GM21526 (cell line): ENCODE data around the gene ARMC5.
"Not testable (repeated sequence)": the region's sequence is repeated elsewhere in the genome, so short reads cannot be mapped to it uniquely, and the experiment has no call there.

Experiments used
- ATAC-seq: cut with Tn5 transposase; IDR thresholded peaks from one replicate; pipeline ENCODE4 v1.9.1; 2021; ENCODE audit warnings: moderate library complexity; ENCODE audit not compliant: unreplicated experiment, low FRiP score

Gene ARMC5

DNA sequence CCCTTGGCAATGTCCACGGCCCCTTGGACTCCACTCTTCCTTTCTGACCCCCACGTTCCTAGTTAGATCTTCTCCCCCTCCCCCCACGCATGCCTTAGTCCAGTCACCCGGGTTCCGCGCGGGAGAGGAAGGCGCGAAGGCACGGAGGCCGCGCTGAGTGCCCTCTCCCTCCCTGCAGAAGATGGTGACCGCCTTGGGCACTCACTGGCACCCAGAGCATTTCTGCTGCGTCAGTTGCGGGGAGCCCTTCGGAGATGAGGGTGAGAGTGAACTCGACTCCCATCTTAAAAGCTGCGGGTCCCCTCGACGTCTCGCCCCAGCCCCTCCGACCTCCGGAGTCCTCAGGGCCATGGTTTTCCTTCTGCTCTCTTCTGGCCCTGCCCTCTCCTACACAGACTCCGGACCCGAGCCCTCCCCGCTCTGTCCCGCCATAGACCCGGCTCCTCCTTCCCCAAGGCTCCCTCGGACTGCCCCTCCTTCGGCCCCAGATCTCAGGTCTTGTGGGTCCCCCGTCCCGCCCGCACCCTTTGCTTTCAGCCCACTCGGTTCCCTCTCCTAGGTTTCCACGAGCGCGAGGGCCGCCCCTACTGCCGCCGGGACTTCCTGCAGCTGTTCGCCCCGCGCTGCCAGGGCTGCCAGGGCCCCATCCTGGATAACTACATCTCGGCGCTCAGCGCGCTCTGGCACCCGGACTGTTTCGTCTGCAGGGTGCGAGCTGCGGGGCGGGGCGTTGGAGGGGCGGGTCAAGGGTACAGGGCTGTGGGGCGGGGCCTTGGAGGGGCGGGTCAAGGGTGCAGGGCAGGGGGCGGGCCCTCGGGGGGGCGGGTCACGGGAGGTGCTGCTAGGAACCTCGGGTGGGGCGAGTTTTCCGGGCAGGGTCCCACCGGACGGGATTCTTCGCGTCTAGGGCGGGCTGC is 17.3 kb downstream of the ARMC5 start:
- no peak for ATAC-seq

DNA sequence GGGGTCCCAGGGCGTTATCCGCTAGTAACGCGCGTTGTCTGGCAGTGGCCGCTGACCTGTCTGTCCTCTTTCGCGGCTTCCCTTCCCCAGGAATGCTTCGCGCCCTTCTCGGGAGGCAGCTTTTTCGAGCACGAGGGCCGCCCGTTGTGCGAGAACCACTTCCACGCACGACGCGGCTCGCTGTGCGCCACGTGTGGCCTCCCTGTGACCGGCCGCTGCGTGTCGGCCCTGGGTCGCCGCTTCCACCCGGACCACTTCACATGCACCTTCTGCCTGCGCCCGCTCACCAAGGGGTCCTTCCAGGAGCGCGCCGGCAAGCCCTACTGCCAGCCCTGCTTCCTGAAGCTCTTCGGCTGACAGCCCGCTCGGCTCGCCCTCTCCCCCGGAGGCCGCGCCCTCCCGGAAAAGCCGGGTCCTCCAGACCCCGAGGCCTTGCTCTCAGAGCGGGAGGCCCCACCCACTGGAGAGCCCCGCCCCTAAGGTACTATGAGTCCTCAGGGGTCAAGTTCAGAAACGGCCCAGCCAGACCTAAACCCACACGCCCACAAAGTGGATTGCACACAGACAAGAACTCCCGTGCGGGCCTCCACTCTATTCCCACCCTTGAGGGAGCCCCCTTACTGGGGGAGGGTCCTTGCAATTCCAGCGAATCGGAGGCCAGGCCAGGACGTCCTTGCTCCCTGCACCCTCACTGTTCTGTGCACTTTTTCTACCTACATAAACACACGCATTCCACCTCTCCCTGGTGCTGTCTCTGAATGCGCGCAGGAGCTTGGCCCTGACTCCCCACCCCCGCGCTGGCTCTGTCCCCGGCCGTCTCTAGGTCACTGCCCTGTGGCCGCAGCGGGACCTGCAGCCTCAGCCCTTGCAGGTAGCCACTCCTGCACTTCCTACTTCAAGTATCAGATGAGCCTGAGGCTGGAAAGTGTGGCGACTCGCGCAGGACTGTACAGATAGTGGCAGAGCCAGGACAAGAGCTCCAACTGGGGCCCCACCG is 18.2 kb downstream of the ARMC5 start:
- no peak for ATAC-seq

DNA sequence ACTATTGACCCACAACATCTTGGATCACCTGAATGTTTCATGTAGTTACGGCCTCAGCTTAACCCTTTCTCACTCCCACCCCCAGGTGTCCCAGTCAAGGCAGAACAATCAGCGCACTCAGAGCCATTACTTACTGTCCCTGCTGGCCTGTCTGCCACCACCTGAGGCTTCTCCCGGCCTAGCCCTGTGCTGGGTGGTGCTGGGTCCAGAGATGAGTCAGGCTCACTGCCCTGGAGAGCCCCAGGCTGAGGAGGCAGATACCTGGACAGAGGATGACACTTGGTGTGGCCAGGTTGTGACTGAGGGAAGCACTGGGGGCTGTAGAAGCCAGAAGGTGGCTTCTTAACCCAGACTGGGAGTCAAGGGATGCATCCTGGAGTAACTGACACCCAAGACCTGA is 19.7 kb downstream of the ARMC5 start:
- ATAC-seq = no peak

DNA sequence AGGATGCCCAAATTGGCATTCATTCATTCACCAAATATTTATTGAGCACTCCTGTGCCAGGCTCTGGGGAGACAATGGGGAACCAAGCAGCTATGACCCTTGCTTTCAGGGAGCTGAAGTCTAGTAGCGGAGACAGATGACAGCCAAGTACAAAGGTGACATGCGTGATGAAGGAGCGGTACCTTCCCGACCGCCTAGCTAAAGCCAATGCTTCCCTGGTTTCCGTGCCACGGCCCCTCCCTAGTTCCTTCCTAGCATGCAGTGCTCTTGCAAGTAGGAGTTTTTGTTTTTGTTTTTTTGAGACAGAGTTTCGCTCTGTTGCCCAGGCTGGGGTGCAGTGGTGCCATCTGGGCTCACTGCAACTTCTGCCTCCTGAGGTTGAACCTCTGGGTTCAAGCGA is 20.4 kb downstream of the ARMC5 start:
- no peak for ATAC-seq

DNA sequence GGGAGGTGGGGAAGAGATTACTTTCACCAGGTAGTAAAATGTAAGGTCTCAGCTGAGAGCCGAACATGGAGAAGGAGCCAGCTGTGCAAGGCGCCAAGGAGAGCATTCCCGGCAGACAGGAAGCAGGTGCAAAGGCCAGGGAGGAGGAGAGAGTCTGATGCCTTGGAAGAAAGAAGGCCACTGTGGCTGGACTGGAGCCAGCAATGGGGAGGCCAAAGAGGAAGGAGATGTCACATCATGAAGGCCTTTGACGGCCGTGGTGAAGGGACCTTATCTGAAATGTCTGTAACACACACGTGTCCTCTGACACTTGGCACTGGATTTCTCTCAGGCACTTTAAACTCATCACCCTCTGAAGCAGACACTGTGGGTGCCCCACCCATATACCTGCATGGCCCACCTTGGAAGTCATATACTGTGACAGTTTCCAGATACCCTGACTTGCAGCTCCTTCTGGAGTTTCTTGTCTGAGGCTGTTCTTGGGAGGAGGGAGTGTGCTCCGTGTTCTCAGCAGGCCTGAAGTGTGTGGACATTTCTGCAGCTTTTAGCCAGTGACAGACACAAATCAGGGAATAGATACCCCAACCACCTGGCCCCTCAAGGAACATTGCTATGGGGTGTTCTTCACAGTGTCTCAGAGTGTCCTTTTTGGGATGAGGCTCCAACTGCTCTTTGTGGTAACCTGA is 21.7 kb downstream of the ARMC5 start:
- no peak for ATAC-seq

DNA sequence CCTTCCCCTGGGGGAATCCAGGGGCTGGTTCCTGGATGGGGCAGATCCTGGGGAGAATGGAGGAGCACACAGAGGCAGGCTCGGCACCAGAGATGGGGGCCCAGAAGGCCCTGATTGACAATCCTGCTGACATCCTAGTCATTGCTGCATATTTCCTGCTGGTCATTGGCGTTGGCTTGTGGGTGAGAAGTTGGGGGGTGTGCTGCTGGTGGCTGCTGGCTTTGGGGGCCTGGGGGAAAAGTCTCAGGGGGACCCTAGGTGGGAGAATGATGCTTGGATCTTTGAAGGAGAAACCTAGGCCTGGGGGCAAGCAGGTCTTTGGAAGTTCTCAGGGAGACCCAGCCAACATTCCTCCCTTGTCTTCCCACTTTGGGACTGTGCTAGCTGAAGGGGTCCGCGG is 23.8 kb downstream of the ARMC5 start, which contains the start of gene SLC5A2:
Gene SLC5A2 (plus strand): TSS at position 43 of the 400 bp plus-strand sequence. CDS start 14 bp downstream, at position 57.
- no peak for ATAC-seq

DNA sequence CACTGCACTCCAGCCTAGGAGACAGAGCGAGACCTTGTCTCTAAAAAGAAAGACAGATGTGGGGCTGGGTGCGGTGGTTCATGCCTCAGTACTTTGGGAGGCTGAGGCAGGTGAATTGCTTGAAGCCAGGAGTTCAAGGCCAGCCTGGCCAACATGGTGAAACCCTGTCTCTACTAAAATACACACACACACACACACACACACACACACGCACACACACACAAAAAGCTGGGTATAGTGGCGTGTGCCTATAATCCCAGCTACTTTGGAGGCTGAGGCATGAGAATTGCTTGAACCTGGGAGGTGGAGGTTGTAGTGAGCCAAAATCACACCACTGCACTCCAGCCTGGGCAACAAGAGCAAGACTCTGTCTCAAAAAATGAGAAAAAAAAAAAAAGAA is 24.7 kb downstream of the ARMC5 start:
- ATAC-seq = not testable (repeated sequence)

DNA sequence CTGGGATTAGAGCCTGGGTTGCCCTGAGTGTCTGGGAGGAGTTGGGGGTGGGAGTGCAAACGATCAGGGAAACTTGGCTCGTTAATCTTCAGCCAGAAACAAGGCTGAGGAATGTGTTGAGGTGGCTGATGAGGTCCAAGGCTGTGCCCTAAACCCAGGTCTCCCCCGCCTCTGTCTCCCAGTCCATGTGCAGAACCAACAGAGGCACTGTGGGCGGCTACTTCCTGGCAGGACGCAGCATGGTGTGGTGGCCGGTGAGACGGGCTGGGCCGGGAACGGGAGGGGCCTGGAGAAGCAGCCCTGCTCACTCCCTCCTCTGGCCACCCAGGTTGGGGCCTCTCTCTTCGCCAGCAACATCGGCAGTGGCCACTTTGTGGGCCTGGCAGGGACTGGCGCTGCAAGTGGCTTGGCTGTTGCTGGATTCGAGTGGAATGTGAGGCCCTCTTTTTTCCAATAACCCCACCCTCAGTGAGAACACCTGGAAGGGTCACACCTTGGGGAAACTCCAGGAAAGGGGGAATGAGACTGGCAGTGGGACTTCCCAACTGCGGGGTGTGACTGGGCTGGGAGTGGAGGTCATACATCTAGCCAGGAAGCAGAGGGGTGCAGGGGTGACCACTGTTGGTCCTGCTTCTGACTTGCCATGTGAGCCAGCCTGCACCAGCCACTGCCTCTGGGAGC is 25.3 kb downstream of the ARMC5 start:
- no peak for ATAC-seq

DNA sequence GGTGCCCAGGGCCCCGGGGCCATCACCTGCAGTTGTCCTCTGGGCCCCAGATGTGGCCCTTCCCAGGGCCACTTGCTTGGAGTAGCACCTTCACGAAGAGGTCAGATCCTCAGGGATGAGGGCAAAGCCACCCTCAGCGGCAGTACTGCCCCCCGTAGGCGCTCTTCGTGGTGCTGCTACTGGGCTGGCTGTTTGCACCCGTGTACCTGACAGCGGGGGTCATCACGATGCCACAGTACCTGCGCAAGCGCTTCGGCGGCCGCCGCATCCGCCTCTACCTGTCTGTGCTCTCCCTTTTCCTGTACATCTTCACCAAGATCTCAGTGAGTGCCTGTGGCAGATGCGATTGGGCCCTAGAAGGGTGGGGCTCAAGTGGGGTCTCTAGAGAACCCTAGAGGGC is 26.3 kb downstream of the ARMC5 start:
- no peak for ATAC-seq

DNA sequence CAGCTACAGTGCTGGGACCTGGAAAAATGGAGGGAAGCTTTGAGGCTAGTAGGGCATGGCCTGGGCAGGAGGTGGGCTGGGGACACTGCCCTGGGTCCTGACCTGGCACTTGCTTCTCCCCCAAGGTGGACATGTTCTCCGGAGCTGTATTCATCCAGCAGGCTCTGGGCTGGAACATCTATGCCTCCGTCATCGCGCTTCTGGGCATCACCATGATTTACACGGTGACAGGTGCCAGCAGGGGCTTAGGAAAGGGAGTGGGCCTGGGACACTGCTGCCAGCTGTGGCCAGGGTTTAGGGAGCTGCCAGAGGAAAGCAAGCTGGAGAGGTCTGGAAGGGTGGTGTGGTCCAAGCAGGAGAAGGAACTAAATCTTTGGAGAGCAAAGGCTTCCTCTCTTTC is 26.7 kb downstream of the ARMC5 start:
- no peak for ATAC-seq

DNA sequence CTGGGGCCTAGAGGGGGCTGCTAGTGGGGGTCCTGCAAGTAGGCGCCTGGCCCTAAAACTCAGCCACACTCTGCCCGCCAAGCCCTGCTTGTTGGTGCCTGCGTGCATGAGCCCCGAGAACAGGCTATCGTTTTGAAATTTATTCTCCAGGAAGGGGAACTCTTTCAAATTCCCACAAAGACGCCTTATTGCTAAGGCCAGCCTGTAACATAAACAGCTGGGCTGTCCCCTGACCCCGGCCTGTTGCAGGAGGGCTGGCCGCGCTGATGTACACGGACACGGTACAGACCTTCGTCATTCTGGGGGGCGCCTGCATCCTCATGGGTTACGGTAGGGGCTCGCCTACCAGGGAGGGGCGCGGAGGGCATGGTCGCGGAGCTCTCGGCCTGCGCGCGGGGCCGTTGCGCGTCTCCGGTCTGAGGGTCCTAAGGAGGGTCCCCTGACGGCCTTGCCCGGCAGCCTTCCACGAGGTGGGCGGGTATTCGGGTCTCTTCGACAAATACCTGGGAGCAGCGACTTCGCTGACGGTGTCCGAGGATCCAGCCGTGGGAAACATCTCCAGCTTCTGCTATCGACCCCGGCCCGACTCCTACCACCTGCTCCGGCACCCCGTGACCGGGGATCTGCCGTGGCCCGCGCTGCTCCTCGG is 27.9 kb downstream of the ARMC5 start:
- ATAC-seq = no peak

DNA sequence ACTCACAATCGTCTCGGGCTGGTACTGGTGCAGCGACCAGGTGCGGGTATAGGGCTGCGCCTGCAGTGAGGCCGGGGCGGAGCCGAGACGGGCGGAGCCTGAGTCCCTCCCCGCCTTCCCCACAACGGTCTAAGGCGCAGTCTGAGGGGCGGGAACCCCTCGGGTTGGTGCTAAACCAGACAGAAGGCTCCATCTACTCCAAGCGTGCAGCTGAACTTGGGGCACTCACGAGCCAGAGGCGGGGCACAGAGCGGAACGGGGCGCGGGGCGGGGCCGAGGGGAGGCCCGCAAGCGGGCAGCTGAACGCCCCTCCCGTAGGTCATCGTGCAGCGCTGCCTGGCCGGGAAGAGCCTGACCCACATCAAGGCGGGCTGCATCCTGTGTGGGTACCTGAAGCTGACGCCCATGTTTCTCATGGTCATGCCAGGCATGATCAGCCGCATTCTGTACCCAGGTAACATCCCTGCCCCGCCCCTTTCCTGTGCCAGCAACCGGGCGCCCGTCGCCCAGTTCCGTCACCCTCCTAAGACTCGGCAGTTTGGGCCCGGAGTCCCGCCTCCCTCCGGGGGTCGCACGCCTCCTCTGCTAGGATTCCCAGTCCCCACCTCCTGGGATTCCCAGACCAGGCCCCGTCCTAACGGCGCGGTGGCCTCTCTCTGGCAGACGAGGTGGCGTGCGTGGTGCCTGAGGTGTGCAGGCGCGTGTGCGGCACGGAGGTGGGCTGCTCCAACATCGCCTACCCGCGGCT is 28.6 kb downstream of the ARMC5 start:
- ATAC-seq = peak; percentile 69

DNA sequence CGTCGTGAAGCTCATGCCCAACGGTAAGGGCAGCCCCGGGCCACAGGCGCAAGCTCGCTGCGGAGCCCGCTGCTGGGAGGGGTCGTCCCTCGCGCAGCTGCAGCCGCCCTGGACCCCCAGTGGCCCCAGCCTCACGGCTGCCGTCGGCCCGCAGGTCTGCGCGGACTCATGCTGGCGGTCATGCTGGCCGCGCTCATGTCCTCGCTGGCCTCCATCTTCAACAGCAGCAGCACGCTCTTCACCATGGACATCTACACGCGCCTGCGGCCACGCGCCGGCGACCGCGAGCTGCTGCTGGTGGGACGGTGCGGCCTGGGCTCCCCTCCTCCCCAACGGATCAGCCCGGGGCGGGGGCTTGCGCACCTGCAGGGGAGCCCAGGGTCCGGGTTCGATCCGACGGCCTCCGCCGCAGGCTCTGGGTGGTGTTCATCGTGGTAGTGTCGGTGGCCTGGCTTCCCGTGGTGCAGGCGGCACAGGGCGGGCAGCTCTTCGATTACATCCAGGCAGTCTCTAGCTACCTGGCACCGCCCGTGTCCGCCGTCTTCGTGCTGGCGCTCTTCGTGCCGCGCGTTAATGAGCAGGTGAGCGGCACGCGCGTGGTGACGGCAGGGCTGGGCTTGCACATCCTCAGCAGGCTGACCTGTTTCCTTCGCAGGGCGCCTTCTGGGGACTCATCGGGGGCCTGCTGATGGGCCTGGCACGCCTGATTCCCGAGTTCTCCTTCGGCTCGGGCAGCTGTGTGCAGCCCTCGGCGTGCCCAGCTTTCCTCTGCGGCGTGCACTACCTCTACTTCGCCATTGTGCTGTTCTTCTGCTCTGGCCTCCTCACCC is 29.4 kb downstream of the ARMC5 start:
- ATAC-seq = no peak

DNA sequence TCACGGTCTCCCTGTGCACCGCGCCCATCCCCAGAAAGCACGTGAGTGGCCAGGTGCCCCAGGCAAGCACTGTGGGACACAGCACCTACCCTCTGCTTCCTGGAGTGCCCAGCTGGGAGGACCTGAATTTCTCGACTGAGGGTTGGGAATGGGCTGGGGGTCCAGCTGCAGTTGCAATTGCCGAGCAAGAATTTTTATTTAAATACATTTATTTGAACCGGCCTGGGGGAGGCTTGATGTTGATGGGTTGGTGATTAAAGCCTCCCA is 29.9 kb downstream of the ARMC5 start:
- ATAC-seq = no peak

DNA sequence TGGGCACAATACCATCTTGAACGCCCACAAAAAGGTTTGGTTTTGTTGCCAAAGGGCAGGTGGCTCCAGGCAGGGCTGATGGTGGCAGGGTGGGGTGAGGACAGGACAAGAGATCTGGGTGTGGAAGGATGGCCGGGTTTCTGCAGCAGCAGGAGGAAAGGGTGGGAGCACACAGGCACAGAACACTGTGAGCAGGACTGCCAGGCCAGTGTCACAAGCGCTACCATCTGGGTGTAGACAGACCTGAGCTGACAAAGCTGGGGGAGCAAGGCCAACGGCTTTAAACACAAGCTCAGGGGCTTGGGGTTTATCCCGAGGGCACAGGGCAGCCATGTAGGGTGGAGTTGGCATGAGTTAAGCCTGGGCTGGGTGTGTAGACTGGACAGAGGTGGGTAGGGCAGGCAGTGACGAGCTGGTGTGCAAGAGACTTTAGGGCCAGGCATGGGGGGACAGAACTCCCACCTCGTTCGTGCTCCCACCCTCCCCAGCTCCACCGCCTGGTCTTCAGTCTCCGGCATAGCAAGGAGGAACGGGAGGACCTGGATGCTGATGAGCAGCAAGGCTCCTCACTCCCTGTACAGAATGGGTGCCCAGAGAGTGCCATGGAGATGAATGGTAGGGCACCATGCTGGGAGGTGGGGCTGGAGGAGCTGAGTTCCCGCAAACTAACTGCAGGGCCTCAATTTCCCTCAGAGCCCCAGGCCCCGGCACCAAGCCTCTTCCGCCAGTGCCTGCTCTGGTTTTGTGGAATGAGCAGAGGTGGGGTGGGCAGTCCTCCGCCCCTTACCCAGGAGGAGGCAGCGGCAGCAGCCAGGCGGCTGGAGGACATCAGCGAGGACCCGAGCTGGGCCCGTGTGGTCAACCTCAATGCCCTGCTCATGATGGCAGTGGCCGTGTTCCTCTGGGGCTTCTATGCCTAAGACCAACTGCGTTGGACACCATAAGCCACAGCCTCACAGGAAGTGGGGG is 30.6 kb downstream of the ARMC5 start:
- no peak for ATAC-seq

DNA sequence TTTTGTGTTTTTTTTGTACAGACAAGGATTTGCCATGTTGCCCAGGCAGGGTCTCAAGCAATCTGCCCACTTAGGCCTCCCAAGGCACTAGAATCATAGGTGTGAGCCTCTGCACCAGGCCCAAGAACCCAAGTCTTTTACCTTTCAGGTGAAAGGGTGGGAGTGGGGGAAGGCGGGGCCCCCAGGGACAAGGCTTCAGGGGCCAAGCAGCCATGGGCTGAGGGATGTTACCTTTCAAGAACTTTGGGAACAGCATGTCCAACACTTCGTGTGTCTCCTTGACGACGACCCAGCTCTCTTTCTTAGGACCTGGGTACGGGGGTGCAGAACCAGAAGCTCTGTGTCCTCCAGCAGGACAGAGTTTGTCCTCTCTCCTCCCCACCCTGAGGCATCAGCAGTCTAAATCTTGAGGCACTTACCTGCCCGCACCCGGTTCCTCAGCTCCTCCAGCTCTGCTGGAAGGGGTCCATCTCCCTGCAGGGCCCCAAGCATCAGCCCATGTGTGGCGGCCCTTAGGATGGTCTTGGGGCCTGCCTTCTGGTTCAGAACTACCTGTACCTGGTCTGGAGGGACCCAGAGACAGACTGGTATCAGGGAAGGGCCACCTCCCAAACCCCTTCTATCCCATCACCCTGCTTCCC is 32.6 kb downstream of the ARMC5 start:
- no peak for ATAC-seq
